OCI-LY7 (cell line): ENCODE results near the gene MVB12B. TPM values are rescaled to one million over a fixed set of nuclear protein-coding genes. Genes with fewer than 3 reads are reported as not detected.

ENCODE experiments used
- BruUV-seq: library from RNA; stranded (reverse); fragments of 400-500 nt; replicated peaks from 2 replicates; lab custom pipeline; 2021; lab: Mats Ljungman, UMichigan
- CTCF ChIA-PET: fragments of 300-600 bp; sonication (Branson Sonifier 250); formaldehyde crosslinking; loops from one replicate; lab custom pipeline; 2022; ENCODE audit warnings: antibody characterized with exemption; ENCODE audit not compliant: unreplicated experiment; lab: Charles Lee
- POLR2A ChIA-PET: fragments of 300-600 bp; sonication (Branson Sonifier 250); formaldehyde crosslinking; loops from one replicate; lab custom pipeline; 2022; ENCODE audit warnings: antibody characterized with exemption; lab: Charles Lee
- DNase-seq: peaks from one replicate; pipeline ENCODE4 v3.0.0-alpha.2; 2015; ENCODE audit warnings: low spot score
- H2AFZ ChIP-seq: fragments of 200-600 bp; sonication (generic), shearing (Covaris generic); 2 replicates; pipeline ENCODE4 v1.6.1; 2014; ENCODE audit warnings: mild to moderate bottlenecking, antibody characterized with exemption, low read length, moderate library complexity
- H3K27ac ChIP-seq: fragments of 200-600 bp; sonication (generic); 2 replicates; pipeline ENCODE4 v1.5.1; 2014; ENCODE audit warnings: mixed run types, low read depth, mild to moderate bottlenecking, moderate library complexity, low read length, inconsistent platforms; ENCODE audit not compliant: poor library complexity, severe bottlenecking
- H3K36me3 ChIP-seq: fragments of 200-600 bp; sonication (generic); 2 replicates; pipeline ENCODE4 v1.6.1; 2014; ENCODE audit warnings: mild to moderate bottlenecking, antibody characterized with exemption, low read length, moderate library complexity, mixed read lengths; ENCODE audit not compliant: insufficient read depth
- H3K4me1 ChIP-seq: fragments of 200-600 bp; sonication (generic); 2 replicates; pipeline ENCODE4 v1.5.1; 2014; ENCODE audit warnings: mild to moderate bottlenecking, low read length; ENCODE audit not compliant: insufficient read depth, poor library complexity, severe bottlenecking
- H3K4me2 ChIP-seq: fragments of 200-600 bp; sonication (generic); 2 replicates; pipeline ENCODE4 v1.6.1; 2014; ENCODE audit warnings: mild to moderate bottlenecking, low read length
- H3K4me3 ChIP-seq: fragments of 200-600 bp; sonication (generic); 2 replicates; pipeline ENCODE4 v1.5.1; 2014; ENCODE audit warnings: mild to moderate bottlenecking, low read depth, low read length; ENCODE audit not compliant: poor library complexity, severe bottlenecking
- H3K79me2 ChIP-seq: fragments of 200-600 bp; sonication (generic); 2 replicates; pipeline ENCODE4 v1.6.1; 2016; ENCODE audit warnings: low read depth, mild to moderate bottlenecking, low read length, moderate library complexity, mixed read lengths; ENCODE audit not compliant: insufficient read depth
- H3K9me2 ChIP-seq: fragments of 200-600 bp; sonication (generic); 2 replicates; pipeline ENCODE4 v1.6.1; 2016; ENCODE audit warnings: mild to moderate bottlenecking, low read length, mixed read lengths; ENCODE audit not compliant: insufficient read depth
- H3K9me3 ChIP-seq: fragments of 200-600 bp; sonication (generic); 2 replicates; pipeline ENCODE4 v1.6.1; 2014; ENCODE audit warnings: mild to moderate bottlenecking, mixed run types, low read length, mixed read lengths
- H4K20me1 ChIP-seq: fragments of 200-600 bp; sonication (generic); 2 replicates; pipeline ENCODE4 v1.6.1; 2014; ENCODE audit warnings: mild to moderate bottlenecking, antibody characterized with exemption, low read length, moderate library complexity, mixed read lengths; ENCODE audit not compliant: insufficient read depth
- EZH2phosphoT487 ChIP-seq: fragments of 200-600 bp; sonication (generic); IDR thresholded peaks from 2 replicates; pipeline ENCODE4 v1.6.1; 2018; ENCODE audit warnings: low read depth, borderline replicate concordance, mild to moderate bottlenecking, mixed run types, antibody characterized with exemption, low read length, moderate library complexity, mixed read lengths
- intact Hi-C: fragments of 100-400 bp; cut with micrococcal nuclease; formaldehyde crosslinking; loops from one replicate; pipeline ENCODE4 v1.10.0; 2022; ENCODE audit not compliant: unreplicated experiment
- total RNA-seq, 2 experiments: library from RNA; depleted of rRNA in 1 of 2; stranded (reverse); fragments of >200 nt in 1 of 2; shearing (Covaris generic) in 1 of 2; gene quantifications; 2 replicates each; pipeline ENCODE4 v1.2.3, GENCODE V29; 2014 to 2022
- TF ChIP-seq, protein P1 (sequence below): fragments of 200-600 bp; sonication (generic); conservative IDR thresholded peaks from 2 replicates; pipeline ENCODE4 v1.5.1; 2014; ENCODE audit warnings: mild to moderate bottlenecking, antibody characterized with exemption, low read length, moderate library complexity, mixed read lengths

Gene MVB12B
- total RNA-seq, 2 experiments from 2014 or later, result 1.3 TPM; not detected in 1

DNA sequence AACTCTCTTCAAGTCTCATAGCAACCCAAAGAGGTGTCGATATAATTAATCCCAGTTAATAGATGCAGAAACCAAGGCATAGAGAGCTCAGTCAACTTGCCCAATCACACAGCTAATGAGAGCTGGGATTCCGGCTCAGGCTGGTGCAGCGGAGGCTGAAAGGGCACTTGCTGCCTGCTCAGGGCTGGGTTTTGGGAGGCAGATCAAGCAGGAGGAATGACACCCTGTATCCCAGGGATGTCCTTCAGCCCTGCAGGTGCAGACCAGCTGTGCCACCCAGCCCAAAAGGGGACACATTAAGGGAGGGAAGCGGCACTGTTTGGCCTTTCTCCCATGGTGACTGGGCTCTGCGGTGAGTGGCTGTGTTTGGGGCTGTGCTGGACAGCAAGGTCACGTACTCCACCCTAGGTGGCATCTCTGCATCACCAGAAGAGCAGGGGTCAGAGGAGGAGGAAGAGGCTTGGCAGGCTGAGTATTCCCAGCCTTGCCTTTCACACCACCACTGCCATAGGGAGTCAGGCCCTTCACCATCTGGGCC lies 124.1 kb downstream of the MVB12B start:
- H2AFZ ChIP-seq, result no peak overlapping the region
- BruUV-seq, result no TSS peak
- no peaks in the 10 kb centered on the region for H3K9me2 ChIP-seq
- H3K9me3 ChIP-seq, result no peaks in the 10 kb centered on the region
- no peak for DNase-seq
- TF ChIP-seq, protein P1, sequence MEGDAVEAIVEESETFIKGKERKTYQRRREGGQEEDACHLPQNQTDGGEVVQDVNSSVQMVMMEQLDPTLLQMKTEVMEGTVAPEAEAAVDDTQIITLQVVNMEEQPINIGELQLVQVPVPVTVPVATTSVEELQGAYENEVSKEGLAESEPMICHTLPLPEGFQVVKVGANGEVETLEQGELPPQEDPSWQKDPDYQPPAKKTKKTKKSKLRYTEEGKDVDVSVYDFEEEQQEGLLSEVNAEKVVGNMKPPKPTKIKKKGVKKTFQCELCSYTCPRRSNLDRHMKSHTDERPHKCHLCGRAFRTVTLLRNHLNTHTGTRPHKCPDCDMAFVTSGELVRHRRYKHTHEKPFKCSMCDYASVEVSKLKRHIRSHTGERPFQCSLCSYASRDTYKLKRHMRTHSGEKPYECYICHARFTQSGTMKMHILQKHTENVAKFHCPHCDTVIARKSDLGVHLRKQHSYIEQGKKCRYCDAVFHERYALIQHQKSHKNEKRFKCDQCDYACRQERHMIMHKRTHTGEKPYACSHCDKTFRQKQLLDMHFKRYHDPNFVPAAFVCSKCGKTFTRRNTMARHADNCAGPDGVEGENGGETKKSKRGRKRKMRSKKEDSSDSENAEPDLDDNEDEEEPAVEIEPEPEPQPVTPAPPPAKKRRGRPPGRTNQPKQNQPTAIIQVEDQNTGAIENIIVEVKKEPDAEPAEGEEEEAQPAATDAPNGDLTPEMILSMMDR, result no peak
- no peak for TF ChIP-seq EZH2phosphoT487
- H3K36me3 ChIP-seq, result no peaks in the 10 kb centered on the region
- H3K79me2 ChIP-seq, result no peaks in the 10 kb centered on the region
- POLR2A ChIA-PET, result interaction anchor here (0.9 to 1.4 kb wide), 2 partner anchors 21 to 103 kb away, joined by 3 to 4 read pairs; no protein-coding TSS in a partner anchor
- CTCF ChIA-PET, result no interaction called here
- no peak overlapping the region for H3K4me2 ChIP-seq
- H4K20me1 ChIP-seq, result no peaks in the 10 kb centered on the region
- no peak overlapping the region for H3K27ac ChIP-seq
- H3K4me3 ChIP-seq, result no peak overlapping the region
- H3K4me1 ChIP-seq, result no peaks in the 10 kb centered on the region
- intact Hi-C loops, result no loop called here

DNA sequence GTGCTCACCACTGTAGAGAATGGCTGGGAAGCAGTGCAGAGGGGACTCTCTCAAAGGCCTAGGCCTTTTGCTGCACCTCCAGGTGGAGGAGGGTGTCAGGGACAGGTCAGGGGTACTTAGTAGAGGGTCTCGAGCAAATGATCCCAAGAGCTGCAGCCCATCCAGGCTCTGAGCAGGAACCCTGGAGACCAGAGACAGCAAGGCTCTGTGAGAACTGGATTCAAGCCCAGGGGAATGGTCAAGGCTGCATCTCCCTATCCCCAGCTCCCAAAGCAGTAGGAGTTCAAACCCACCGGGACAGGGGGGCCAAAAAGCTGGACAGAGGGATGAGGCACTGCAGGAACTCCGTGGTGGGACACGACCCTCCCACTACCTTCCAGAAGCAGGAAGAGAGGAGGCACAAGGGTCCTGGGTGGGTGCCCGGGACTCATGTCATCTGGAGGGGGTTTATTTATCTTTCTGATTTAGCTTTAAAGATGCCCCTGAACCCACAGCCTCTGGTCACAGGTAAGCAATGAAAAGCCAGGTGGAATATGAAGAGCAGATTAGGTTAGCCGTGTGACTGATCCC lies 124.8 kb downstream of the MVB12B start:
- ChIA-PET POLR2A (interaction anchor here (1.4 kb wide), 1 partner anchor 21 kb away, joined by 4 read pairs; no protein-coding TSS in a partner anchor), CTCF (no interaction called here)
- no peak for TF ChIP-seq EZH2phosphoT487
- TF ChIP-seq, protein P1, result no peak
- Histone ChIP-seq H3K27ac (no peak overlapping the region), H4K20me1 (no peaks in the 10 kb centered on the region), H3K4me3 (no peak overlapping the region), H3K4me2 (no peak overlapping the region), H2AFZ (no peak overlapping the region), H3K9me3 (no peaks in the 10 kb centered on the region), H3K4me1 (no peaks in the 10 kb centered on the region), H3K9me2 (no peaks in the 10 kb centered on the region), H3K79me2 (no peaks in the 10 kb centered on the region), H3K36me3 (no peaks in the 10 kb centered on the region)
- DNase-seq, result no peak
- intact Hi-C loops, result no loop called here
- no TSS peak for BruUV-seq

DNA sequence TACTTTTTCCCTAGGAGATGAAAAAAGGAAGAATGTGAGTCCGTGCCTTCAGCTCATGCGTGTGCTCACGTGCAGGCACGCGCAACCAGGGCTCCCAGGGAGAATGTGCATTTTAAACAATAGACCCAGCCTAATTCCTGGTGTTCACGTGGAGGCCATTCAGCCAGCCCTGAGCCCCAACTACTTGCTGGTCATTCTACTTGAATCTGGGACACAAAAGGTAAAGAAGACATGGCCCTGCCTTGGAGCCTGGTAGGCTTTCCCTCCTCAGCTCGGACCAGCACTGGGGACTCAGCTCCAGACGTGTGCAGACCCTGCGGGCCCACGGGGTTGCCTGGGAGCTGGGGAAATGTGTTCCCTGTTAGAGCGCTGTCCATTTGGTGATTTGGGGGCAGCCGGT lies 125.5 kb downstream of the MVB12B start:
- TF ChIP-seq, protein P1, result no peak
- no peak for TF ChIP-seq EZH2phosphoT487
- H3K4me1 ChIP-seq, result no peaks in the 10 kb centered on the region
- no peak for DNase-seq
- no peak overlapping the region for H3K4me2 ChIP-seq
- H2AFZ ChIP-seq, result no peak overlapping the region
- no peaks in the 10 kb centered on the region for H3K79me2 ChIP-seq
- intact Hi-C loops, result no loop called here
- H3K27ac ChIP-seq, result no peak overlapping the region
- no peaks in the 10 kb centered on the region for H3K9me3 ChIP-seq
- H3K4me3 ChIP-seq, result no peak overlapping the region
- no peaks in the 10 kb centered on the region for H3K9me2 ChIP-seq
- ChIA-PET POLR2A (interaction anchor here (1.4 kb wide), 1 partner anchor 20 kb away, joined by 4 read pairs; no protein-coding TSS in a partner anchor), CTCF (no interaction called here)
- H4K20me1 ChIP-seq, result no peaks in the 10 kb centered on the region
- no peaks in the 10 kb centered on the region for H3K36me3 ChIP-seq
- BruUV-seq, result no TSS peak
